Keratinocyte (primary cell): ENCODE measurements around the gene LRRC46.

Experiments used
- EZH2 ChIP-seq: IDR thresholded peaks from one replicate; pipeline ENCODE4 v1.6.1; 2012; ENCODE audit warnings: inconsistent platforms, mild to moderate bottlenecking, low read length, moderate library complexity
- TF ChIP-seq, protein P1 (sequence below), 3 experiments: IDR thresholded peaks in 1 of 3; conservative IDR thresholded peaks in 1 of 3; optimal IDR thresholded peaks in 1 of 3; 2 replicates in 2 of 3; 3 replicates in 1 of 3; pipeline versions ENCODE3 to v1.5.1; 2011; ENCODE audit warnings: low read length in 3 of 3, mild to moderate bottlenecking in 3 of 3, moderate library complexity in 2 of 3, control low read depth in 1 of 3, inconsistent platforms in 1 of 3; ENCODE audit not compliant: insufficient read depth in 2 of 3; ENCODE audit errors: extremely low read depth in 1 of 3

DNA sequence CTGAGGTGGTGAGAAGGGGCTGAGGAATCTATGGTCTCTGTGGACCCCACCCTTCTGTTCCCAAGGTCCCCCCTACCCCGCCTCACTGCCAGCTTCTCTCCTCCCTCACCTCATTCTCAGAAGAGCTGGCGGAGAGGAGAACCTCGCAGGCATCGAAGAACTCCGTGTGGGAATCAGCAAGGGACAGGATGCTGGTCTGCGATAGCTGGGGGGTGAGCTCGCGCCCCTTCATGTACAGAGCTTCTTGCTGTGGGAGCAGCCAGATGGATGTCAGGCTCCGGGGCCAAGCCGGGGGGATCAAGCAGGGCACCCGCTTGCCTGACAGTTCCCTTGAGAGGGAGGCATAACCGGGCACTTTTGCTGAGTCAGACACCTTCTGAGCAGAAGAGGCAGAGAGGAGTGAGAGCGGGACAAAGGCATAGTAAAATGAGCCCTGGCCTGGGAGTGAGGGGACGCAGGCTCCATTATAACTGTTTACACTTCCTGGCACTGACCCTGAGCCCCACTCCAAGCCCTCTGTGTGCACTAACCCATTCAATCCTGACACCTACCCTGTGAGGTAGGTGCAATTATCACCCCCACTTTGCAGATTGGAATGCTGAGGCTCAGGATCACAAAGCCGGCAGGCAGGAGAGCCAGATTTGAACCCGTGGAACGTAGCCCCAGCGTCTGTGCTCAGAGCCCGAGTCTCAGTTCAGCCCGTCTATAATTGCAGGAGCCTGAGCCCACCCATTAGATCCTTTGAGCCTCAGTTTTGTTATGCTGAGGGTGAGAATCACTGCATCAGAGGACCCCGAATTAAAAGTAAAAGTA is 16.2 kb upstream of the LRRC46 start:
- TF ChIP-seq, protein P1, sequence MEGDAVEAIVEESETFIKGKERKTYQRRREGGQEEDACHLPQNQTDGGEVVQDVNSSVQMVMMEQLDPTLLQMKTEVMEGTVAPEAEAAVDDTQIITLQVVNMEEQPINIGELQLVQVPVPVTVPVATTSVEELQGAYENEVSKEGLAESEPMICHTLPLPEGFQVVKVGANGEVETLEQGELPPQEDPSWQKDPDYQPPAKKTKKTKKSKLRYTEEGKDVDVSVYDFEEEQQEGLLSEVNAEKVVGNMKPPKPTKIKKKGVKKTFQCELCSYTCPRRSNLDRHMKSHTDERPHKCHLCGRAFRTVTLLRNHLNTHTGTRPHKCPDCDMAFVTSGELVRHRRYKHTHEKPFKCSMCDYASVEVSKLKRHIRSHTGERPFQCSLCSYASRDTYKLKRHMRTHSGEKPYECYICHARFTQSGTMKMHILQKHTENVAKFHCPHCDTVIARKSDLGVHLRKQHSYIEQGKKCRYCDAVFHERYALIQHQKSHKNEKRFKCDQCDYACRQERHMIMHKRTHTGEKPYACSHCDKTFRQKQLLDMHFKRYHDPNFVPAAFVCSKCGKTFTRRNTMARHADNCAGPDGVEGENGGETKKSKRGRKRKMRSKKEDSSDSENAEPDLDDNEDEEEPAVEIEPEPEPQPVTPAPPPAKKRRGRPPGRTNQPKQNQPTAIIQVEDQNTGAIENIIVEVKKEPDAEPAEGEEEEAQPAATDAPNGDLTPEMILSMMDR (optimal IDR thresholded peaks at IDR 0.05 in 1 of 3, IDR thresholded peaks at IDR 0.05 in 1 of 3, conservative IDR thresholded peaks at IDR 0.05 in 1 of 3; ENCODE audit: extremely low read depth in 1 of 3, insufficient read depth in 2 of 3, low read length in 3 of 3): no peak
- TF ChIP-seq EZH2: no peak
